Measurements from ENCODE around the gene CA5B. TPM values are rescaled to one million over a fixed set of nuclear protein-coding genes. Genes with fewer than 3 reads are reported as not detected.
"Not testable (repeated sequence)": the region's sequence is repeated elsewhere in the genome, so short reads cannot be mapped to it uniquely, and the experiment has no call there.

CA5B gene
- total RNA-seq, 1 donor from 2014 or later = 7.0 TPM

GRCh38 chrX:15815779-15816437 lies 77.8 kb downstream of the CA5B start:
- no peak for DNase-seq

DNA sequence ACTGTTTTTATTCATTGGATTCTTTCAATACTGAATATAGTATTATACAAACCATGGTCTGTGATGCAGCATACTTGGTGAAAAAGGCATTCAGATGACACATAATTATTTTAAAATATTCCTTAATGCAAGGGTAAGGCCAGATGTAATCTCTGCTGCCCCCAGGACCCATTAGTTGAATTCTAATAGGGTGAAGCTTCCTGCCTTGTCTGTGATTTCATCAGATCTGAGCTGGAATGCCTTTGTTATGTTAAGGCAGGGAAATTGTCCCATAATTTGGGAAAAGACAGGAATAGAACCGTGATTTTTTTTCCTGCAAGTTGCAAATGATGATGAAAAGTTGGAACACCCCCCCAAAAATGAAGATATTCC lies 78.4 kb downstream of the CA5B start:
- no peak for DNase-seq

DNA sequence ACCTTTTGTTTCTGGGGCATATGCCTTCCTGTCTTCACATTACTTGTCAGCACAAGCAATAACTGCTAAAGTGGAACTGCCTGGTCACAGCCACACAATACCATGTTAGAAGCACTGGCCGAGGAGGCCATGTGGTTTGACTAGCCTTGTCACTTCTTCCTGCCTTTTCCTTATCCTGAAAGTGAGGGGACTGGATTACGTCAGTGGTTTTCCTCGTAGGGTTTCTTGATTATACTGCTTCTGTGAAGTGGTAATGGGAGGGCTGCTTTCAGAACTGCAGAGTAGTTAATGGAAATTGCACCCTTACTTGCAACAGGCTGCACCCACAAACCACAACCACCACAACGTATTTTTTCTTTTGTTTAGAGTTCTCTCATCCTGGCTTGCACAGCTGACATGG lies 78.8 kb downstream of the CA5B start:
- DNase-seq = no peak

- DNase-seq = no peak
Observed at GRCh38 chrX:15820106-15821073, 82.3 kb downstream of the CA5B start.

DNA sequence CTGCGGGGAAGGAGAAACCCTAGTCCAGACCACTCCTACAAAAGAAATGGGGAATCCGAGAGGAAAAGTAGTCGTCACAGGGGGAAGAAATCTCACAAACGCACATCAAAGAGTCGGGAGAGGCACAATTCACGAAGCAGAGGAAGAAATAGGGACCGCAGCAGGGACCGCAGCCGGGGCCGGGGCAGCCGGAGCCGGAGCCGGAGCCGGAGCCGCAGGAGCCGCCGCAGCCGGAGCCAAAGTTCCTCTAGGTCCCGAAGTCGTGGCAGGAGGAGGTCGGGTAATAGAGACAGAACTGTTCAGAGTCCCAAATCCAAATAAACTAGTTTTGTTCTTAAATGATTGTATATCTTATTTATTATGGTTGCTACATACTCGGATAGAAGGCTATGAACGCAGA lies 84.9 kb downstream of the CA5B start:
- DNase-seq = no peak

- DNase-seq = no peak
Observed at GRCh38 chrX:15825936-15826335, 87.9 kb downstream of the CA5B start.

- no peak for DNase-seq
Observed at GRCh38 chrX:15829217-15829616, 91.1 kb downstream of the CA5B start.

DNA sequence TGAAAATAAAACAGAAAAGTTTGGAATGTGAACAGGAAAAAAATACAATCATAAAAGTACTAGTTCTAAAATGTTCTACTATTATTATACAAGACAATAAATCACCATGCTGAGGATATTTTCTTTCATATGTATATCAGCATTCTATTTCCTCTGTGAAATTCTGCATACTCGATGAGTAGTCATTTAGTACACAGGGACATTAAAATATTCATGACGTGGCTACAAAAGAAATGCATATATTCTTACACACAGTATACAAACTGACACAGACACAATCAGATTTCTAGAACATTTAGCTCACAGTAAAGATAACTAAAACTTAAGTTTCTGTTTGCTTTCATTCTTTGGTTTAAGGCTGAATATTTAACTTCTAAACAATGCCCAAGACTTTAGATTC lies 93.3 kb downstream of the CA5B start:
- not testable (repeated sequence) for DNase-seq

- no peak for DNase-seq
Observed at GRCh38 chrX:15834053-15834452, 96.0 kb downstream of the CA5B start.

DNA sequence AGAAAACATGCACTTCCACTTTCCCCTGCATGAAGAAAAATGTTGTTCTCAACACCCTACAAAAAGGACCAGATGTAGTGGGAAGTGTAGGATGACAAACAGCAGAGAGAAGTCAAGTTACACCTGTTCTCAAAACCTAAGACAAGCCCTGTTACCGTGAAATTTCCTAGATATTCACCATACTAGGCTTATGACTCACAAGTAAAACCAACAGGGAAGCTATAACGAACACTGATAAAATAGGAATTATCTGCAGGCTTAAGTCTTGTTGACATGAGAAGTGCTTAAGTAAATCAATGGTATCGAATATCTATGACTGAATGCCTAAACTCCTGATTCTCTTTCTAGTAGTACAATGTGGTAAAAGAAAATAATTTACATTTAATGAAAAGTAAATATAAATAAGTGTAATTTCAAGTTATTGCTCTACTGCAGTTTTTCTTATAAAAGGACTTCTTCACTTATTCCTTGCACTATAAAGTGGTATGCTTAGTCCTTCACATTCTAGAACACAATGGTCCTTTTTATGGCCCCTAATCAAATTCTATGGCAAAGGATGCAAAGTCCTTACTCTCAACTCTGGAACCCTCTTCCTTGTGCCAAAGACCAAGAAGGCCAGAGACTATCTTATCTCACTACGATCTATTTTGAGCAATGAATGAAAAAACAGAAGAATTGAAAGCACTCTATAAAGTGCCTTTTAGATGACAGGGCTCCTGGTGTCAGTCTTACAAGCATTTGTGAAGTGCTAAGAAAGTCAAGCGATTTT lies 96.9 kb downstream of the CA5B start:
- no peak for DNase-seq

Small RNA genes within 50 kb of the gene (small RNA-seq; reads per million reads assigned to genes)
- not detected for gene RF00409

Other genes with a start within 250 kb of the CA5B start
- gene PIR, start 244.9 kb upstream of the CA5B start, total RNA-seq = 1.7 TPM
- 1.2 TPM for gene BMX, start 237.5 kb upstream of the CA5B start, total RNA-seq
- not detected for gene ACE2, start 137.3 kb upstream of the CA5B start, total RNA-seq
- gene CLTRN, start 73.5 kb upstream of the CA5B start, total RNA-seq = 0.16 TPM
- 7.0 TPM for gene ZRSR2, start 52.2 kb downstream of the CA5B start, total RNA-seq
- gene AP1S2, start 116.5 kb downstream of the CA5B start, total RNA-seq = 259 TPM